Measurements from ENCODE around the gene PYGM. TPM values are rescaled to one million over a fixed set of nuclear protein-coding genes. Genes with fewer than 3 reads are reported as not detected.
"Not testable (repeated sequence)": the region's sequence is repeated elsewhere in the genome, so short reads cannot be mapped to it uniquely, and the experiment has no call there.

PYGM gene
- total and polyA plus RNA-seq, 4 experiments from 2014 or later = 0.38 to 11.3 (median 10.7) TPM; not detected in 1

GRCh38 chr11:64710418-64711137, 49.2 kb downstream of the PYGM start:
- no peak overlapping the region for H3K27ac ChIP-seq (ENCODE audit: low read depth, low read length)
- H3K27ac Mint-ChIP-seq = peak overlapping the region in 1 of 7 donors; percentile 37
- H3K36me3 ChIP-seq (ENCODE audit: insufficient read depth, low read length) = no peaks in the 10 kb centered on the region
- peaks cover 55 to 60% of the 10 kb centered on the region in 2 donors for H3K27me3 Mint-ChIP-seq
- intact Hi-C loops (cut with micrococcal nuclease) = no loop called here
- H3K4me3 ChIP-seq (ENCODE audit: low read length in 2 of 2) = no peak overlapping the region
- POLR2A ChIA-PET (ENCODE audit: partially characterized antibody) = no interaction called here
- peaks cover 39% of the 10 kb centered on the region for H3K27me3 ChIP-seq (ENCODE audit: insufficient read depth, low read length)
- H3K4me1 Mint-ChIP-seq = peaks cover 6 to 28% (median 15%) of the 10 kb centered on the region in 4 donors
- H3K4me3 Mint-ChIP-seq = peak overlapping the region in 3 of 8 donors; percentile 3 to 27 (median 25)
- H3K36me3 Mint-ChIP-seq = no peaks in the 10 kb centered on the region
- CTCF ChIA-PET (ENCODE audit: partially characterized antibody) = interaction anchor here (1.0 kb wide), 1 partner anchor 62 kb away, joined by 3 read pairs; no protein-coding TSS in a partner anchor
- no peaks in the 10 kb centered on the region for H3K9me3 Mint-ChIP-seq
- DNase-seq = no peak
- H3K9me3 ChIP-seq (ENCODE audit: control insufficient read depth in 1 of 2, low read length in 2 of 2) = no peaks in the 10 kb centered on the region
- no peaks in the 10 kb centered on the region for H3K4me1 ChIP-seq (ENCODE audit: insufficient read depth, low read length)

GRCh38 chr11:64705501-64705900, 54.3 kb downstream of the PYGM start:
- peaks cover 0 to 3% (median 0%) of the 10 kb centered on the region in 8 donors for H3K9me3 Mint-ChIP-seq
- H3K27ac Mint-ChIP-seq = peak overlapping the region in 2 of 7 donors; percentile 5 to 20
- H3K4me1 ChIP-seq (ENCODE audit: insufficient read depth, low read length) = no peaks in the 10 kb centered on the region
- no peak overlapping the region for H3K4me3 ChIP-seq (ENCODE audit: low read length in 2 of 2)
- H3K9me3 ChIP-seq (ENCODE audit: control insufficient read depth in 1 of 2, low read length in 2 of 2) = no peaks in the 10 kb centered on the region
- ChIA-PET POLR2A (ENCODE audit: partially characterized antibody) (no interaction called here), CTCF (ENCODE audit: partially characterized antibody) (interaction anchor here (1.0 to 3.2 kb wide), 2 partner anchors 17 kb away, joined by 7 to 30 read pairs; no protein-coding TSS in a partner anchor)
- peaks cover 4% of the 10 kb centered on the region for H3K27me3 ChIP-seq (ENCODE audit: insufficient read depth, low read length)
- no peaks in the 10 kb centered on the region for H3K36me3 Mint-ChIP-seq
- peaks cover 24 to 32% of the 10 kb centered on the region in 2 donors for H3K27me3 Mint-ChIP-seq
- no peak overlapping the region for H3K27ac ChIP-seq (ENCODE audit: low read depth, low read length)
- H3K4me1 Mint-ChIP-seq = peaks cover 0 to 3% (median 0%) of the 10 kb centered on the region in 4 donors
- intact Hi-C loops (cut with micrococcal nuclease) = no loop called here
- H3K36me3 ChIP-seq (ENCODE audit: insufficient read depth, low read length) = no peaks in the 10 kb centered on the region
- no peak overlapping the region for H3K4me3 Mint-ChIP-seq
- DNase-seq = no peak

- ChIA-PET CTCF (ENCODE audit: partially characterized antibody) (interaction anchor here (3.2 kb wide), 1 partner anchor 14 kb away, joined by 30 read pairs; no protein-coding TSS in a partner anchor), POLR2A (ENCODE audit: partially characterized antibody) (no interaction called here)
- no peak overlapping the region for H3K27ac ChIP-seq (ENCODE audit: low read depth, low read length)
- no peaks in the 10 kb centered on the region for H3K9me3 ChIP-seq (ENCODE audit: control insufficient read depth in 1 of 2, low read length in 2 of 2)
- Mint-ChIP-seq H3K27me3 (peaks cover 8 to 17% of the 10 kb centered on the region in 2 donors), H3K4me1 (peaks cover 0 to 3% (median 0%) of the 10 kb centered on the region in 4 donors), H3K4me3 (no peak overlapping the region), H3K9me3 (peaks cover 0 to 3% (median 0%) of the 10 kb centered on the region in 8 donors), H3K27ac (peak overlapping the region in 1 of 7 donors; percentile 13), H3K36me3 (no peaks in the 10 kb centered on the region)
- H3K27me3 ChIP-seq (ENCODE audit: insufficient read depth, low read length) = no peaks in the 10 kb centered on the region
- H3K4me1 ChIP-seq (ENCODE audit: insufficient read depth, low read length) = no peaks in the 10 kb centered on the region
- no peaks in the 10 kb centered on the region for H3K36me3 ChIP-seq (ENCODE audit: insufficient read depth, low read length)
- H3K4me3 ChIP-seq (ENCODE audit: low read length in 2 of 2) = no peak overlapping the region
- no peak for DNase-seq
- intact Hi-C loops (cut with micrococcal nuclease) = no loop called here
Observed at GRCh38 chr11:64703048-64703447, 56.7 kb downstream of the PYGM start.

- H3K36me3 ChIP-seq (ENCODE audit: insufficient read depth, low read length); POLR2A ChIA-PET (ENCODE audit: partially characterized antibody); intact Hi-C loops (cut with micrococcal nuclease); DNase-seq; H3K9me3 Mint-ChIP-seq; H3K27me3 ChIP-seq (ENCODE audit: insufficient read depth, low read length); H3K36me3 Mint-ChIP-seq; H3K4me1 Mint-ChIP-seq; H3K4me3 Mint-ChIP-seq; H3K4me3 ChIP-seq (ENCODE audit: low read length in 2 of 2); H3K27ac ChIP-seq (ENCODE audit: low read depth, low read length); H3K27ac Mint-ChIP-seq; H3K4me1 ChIP-seq (ENCODE audit: insufficient read depth, low read length); H3K9me3 ChIP-seq (ENCODE audit: control insufficient read depth in 1 of 2, low read length in 2 of 2): not testable (repeated sequence)
- CTCF ChIA-PET (ENCODE audit: partially characterized antibody) = interaction anchor here (1.5 kb wide), 1 partner anchor 13 kb away, joined by 3 read pairs; no protein-coding TSS in a partner anchor
- peaks cover 7 to 16% of the 10 kb centered on the region in 2 donors for H3K27me3 Mint-ChIP-seq
Observed at GRCh38 chr11:64701956-64702355, 57.8 kb downstream of the PYGM start.

- POLR2A ChIA-PET (ENCODE audit: partially characterized antibody) = no interaction called here
- Mint-ChIP-seq H3K27ac (peak overlapping the region in 1 of 7 donors; percentile 2), H3K27me3 (peaks cover 16 to 21% of the 10 kb centered on the region in 2 donors), H3K36me3 (no peaks in the 10 kb centered on the region), H3K4me1 (peaks cover 0 to 1% (median 0%) of the 10 kb centered on the region in 4 donors), H3K9me3 (no peaks in the 10 kb centered on the region), H3K4me3 (no peak overlapping the region)
- no peak for DNase-seq
- Histone ChIP-seq H3K36me3 (ENCODE audit: insufficient read depth, low read length) (no peaks in the 10 kb centered on the region), H3K9me3 (ENCODE audit: control insufficient read depth in 1 of 2, low read length in 2 of 2) (no peaks in the 10 kb centered on the region), H3K4me1 (ENCODE audit: insufficient read depth, low read length) (no peaks in the 10 kb centered on the region), H3K4me3 (ENCODE audit: low read length in 2 of 2) (no peak overlapping the region), H3K27ac (ENCODE audit: low read depth, low read length) (no peak overlapping the region), H3K27me3 (ENCODE audit: insufficient read depth, low read length) (peaks cover 11% of the 10 kb centered on the region)
- CTCF ChIA-PET (ENCODE audit: partially characterized antibody) = interaction anchor here (1.3 to 1.6 kb wide), 3 partner anchors 10 to 151 kb away, joined by 3 to 10 read pairs (median 3); no protein-coding TSS in a partner anchor
- intact Hi-C loops (cut with micrococcal nuclease) = no loop called here
Observed at GRCh38 chr11:64698427-64698826, 61.3 kb downstream of the PYGM start.

- H3K9me3 ChIP-seq (ENCODE audit: control insufficient read depth in 1 of 2, low read length in 2 of 2) = no peaks in the 10 kb centered on the region
- no peaks in the 10 kb centered on the region for H3K4me1 ChIP-seq (ENCODE audit: insufficient read depth, low read length)
- Mint-ChIP-seq H3K27ac (no peak overlapping the region), H3K4me3 (no peak overlapping the region), H3K4me1 (peaks cover 0 to 4% (median under 1%) of the 10 kb centered on the region in 4 donors), H3K27me3 (peaks cover 20 to 23% of the 10 kb centered on the region in 2 donors), H3K36me3 (no peaks in the 10 kb centered on the region), H3K9me3 (no peaks in the 10 kb centered on the region)
- H3K27ac ChIP-seq (ENCODE audit: low read depth, low read length) = no peak overlapping the region
- CTCF ChIA-PET (ENCODE audit: partially characterized antibody) = interaction anchor here (1.2 to 1.6 kb wide), 3 partner anchors 9 to 11 kb away, joined by 3 to 10 read pairs (median 5); no protein-coding TSS in a partner anchor
- POLR2A ChIA-PET (ENCODE audit: partially characterized antibody) = no interaction called here
- intact Hi-C loops (cut with micrococcal nuclease) = no loop called here
- no peaks in the 10 kb centered on the region for H3K36me3 ChIP-seq (ENCODE audit: insufficient read depth, low read length)
- DNase-seq = peak in 1 of 5 donors; percentile 15
- no peak overlapping the region for H3K4me3 ChIP-seq (ENCODE audit: low read length in 2 of 2)
- peaks cover 13% of the 10 kb centered on the region for H3K27me3 ChIP-seq (ENCODE audit: insufficient read depth, low read length)
Observed at GRCh38 chr11:64697663-64698375, 62.0 kb downstream of the PYGM start.

All from CD4-positive, alpha-beta memory T cell (primary cell).